ENCODE measurements around the gene DLG4.
A peak's percentile ranks its signal among the peaks of the same experiment; 100 is the strongest.

Gene DLG4

DNA sequence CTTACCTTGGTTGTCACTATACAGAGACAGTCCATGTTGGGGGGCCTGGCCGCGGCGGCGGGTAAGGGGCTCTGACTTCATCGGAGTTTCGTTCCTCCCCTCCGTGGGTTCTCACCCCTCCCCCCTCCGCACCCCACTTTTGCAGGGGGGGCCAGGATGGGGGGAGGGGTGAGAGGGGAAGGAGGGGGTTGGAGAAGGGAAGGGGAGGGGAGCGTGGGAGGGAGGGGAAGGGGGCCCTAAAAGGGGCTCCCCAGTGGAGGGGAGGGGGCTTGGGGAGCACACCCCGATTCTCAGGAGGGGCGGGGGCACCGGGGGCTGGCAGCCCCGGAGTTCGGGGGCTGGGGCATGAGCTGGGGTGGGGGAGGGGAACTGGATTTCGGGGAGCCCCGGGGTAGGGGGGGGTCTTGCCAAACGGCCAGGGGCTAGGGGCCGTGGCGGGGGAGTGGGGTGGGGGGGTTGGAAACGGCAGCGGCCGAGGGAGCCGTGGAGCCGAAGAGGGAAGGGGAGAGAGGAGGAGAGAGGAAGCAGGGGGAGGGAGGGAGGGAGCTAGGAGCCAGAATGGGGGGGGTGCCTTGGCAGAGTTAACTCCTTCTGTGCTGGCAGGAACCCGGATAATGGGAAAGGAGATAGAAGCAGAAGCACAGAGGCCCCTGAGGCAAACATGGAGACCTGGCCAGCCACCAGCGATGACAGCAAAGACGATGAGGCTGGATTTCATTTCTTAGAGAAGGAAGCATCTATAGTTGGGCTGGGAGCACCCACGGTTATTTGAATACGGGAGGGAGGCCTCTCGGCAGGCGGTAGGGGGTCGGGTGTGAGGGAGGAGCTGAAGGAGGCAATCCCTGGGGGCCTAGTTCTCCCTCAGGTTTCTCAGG, 2.3 kb downstream of the DLG4 start:
- H3K9ac ChIP-seq, result peak overlapping the region; percentile 82
- no peaks in the 10 kb centered on the region for H3K27me3 ChIP-seq (ENCODE audit: control insufficient read depth, insufficient read depth, low read length)
- H3K4me1 ChIP-seq, result peaks cover 48% of the 10 kb centered on the region
- H3K27ac ChIP-seq, result peak overlapping the region; percentile 98
- H3K36me3 ChIP-seq (ENCODE audit: control insufficient read depth, insufficient read depth, low read length), result no peaks in the 10 kb centered on the region
- peak overlapping the region; percentile 89 for H3K4me2 ChIP-seq (ENCODE audit: low read length)
- peak overlapping the region; percentile 54 for H3K4me3 ChIP-seq (ENCODE audit: low read depth, low read length)
- no peaks in the 10 kb centered on the region for H3K9me3 ChIP-seq (ENCODE audit: control insufficient read depth, low read length)
- H2AFZ ChIP-seq, result peak overlapping the region; percentile 91
- H3K79me2 ChIP-seq, result peaks cover 10% of the 10 kb centered on the region
- TF ChIP-seq, protein P1, sequence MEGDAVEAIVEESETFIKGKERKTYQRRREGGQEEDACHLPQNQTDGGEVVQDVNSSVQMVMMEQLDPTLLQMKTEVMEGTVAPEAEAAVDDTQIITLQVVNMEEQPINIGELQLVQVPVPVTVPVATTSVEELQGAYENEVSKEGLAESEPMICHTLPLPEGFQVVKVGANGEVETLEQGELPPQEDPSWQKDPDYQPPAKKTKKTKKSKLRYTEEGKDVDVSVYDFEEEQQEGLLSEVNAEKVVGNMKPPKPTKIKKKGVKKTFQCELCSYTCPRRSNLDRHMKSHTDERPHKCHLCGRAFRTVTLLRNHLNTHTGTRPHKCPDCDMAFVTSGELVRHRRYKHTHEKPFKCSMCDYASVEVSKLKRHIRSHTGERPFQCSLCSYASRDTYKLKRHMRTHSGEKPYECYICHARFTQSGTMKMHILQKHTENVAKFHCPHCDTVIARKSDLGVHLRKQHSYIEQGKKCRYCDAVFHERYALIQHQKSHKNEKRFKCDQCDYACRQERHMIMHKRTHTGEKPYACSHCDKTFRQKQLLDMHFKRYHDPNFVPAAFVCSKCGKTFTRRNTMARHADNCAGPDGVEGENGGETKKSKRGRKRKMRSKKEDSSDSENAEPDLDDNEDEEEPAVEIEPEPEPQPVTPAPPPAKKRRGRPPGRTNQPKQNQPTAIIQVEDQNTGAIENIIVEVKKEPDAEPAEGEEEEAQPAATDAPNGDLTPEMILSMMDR (IDR thresholded peaks at IDR 0.05), result no peak

DNA sequence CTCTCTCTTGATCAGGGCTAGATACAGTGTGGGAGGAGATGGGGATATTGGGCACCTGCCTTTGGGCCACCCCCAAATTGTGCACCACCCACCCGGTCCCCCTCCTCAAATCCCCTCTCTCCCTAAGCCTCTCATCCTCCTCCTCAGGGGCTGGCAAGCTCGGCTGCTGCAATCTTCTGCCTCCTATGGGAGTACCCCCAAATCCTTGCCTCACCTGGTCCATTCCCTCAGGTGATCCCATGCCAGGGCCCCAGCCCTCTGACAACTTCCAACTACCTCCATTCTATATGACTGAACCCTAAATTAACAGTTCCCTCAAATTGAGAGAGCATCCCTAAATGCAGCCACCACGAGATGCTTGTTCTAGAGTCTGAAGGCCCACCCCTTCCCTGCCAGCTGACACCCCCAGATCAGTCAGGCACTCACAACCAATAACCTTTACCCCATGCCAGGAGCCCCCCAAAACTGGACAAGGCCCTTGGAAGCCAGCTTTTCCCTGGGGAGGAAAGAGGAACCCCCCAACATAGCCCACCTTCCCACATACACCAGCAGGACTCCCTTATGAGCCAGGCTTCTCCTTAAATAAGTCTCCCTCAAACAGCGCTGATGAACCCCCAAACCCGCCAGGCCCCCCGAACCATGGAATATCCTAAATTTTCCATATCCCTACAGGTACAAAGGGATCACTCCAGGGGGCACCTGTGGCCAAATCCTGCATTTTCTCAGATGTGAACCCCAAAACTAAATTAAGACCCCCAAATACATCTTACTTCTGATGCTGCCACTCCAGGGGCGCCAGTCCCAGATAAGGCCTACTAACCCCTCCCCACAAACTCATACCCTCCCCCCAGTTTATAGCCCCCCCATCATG, 3.2 kb downstream of the DLG4 start:
- H3K27me3 ChIP-seq (ENCODE audit: control insufficient read depth, insufficient read depth, low read length), result no peaks in the 10 kb centered on the region
- no peak overlapping the region for H2AFZ ChIP-seq
- H3K4me3 ChIP-seq (ENCODE audit: low read depth, low read length), result peak overlapping the region; percentile 54
- H3K9me3 ChIP-seq (ENCODE audit: control insufficient read depth, low read length), result no peaks in the 10 kb centered on the region
- peak overlapping the region; percentile 74 for H3K27ac ChIP-seq
- TF ChIP-seq, protein P1 (IDR thresholded peaks at IDR 0.05), result no peak
- H3K9ac ChIP-seq, result peak overlapping the region; percentile 82
- peak overlapping the region; percentile 89 for H3K4me2 ChIP-seq (ENCODE audit: low read length)
- H3K4me1 ChIP-seq, result peaks cover 40% of the 10 kb centered on the region
- no peaks in the 10 kb centered on the region for H3K36me3 ChIP-seq (ENCODE audit: control insufficient read depth, insufficient read depth, low read length)
- peaks cover 14% of the 10 kb centered on the region for H3K79me2 ChIP-seq

DNA sequence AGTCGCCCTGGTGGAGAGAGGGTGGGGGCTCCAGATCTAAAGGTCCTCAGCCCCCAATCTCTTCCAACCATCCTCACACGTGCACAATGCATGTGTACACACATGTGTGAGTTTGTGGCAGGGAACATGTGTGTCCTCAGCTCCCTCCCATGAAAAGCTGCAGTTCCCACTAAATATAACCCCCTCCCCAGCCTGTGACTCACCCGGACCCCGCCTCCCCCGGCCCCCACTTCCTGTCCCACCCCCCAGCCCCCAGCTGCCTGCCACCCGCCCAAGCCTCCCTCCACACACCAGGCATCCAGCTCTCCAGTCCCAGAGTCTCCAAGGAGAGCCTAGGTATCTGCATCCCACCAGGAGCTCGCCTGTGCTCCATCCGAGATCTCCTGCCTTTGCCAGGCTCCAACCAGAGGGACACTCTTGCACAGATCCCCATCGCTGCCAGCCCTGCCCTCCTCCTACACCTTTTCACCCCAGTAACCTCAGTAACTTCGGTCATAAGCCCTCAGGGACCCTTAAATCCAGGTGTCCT, 3.9 kb downstream of the DLG4 start:
- H3K9ac ChIP-seq, result no peak overlapping the region
- H3K4me1 ChIP-seq, result peaks cover 33% of the 10 kb centered on the region
- no peaks in the 10 kb centered on the region for H3K36me3 ChIP-seq (ENCODE audit: control insufficient read depth, insufficient read depth, low read length)
- H3K4me2 ChIP-seq (ENCODE audit: low read length), result peak overlapping the region; percentile 89
- H3K79me2 ChIP-seq, result peaks cover 11% of the 10 kb centered on the region
- peak overlapping the region; percentile 74 for H3K27ac ChIP-seq
- H3K27me3 ChIP-seq (ENCODE audit: control insufficient read depth, insufficient read depth, low read length), result no peaks in the 10 kb centered on the region
- H3K9me3 ChIP-seq (ENCODE audit: control insufficient read depth, low read length), result no peaks in the 10 kb centered on the region
- no peak overlapping the region for H2AFZ ChIP-seq
- TF ChIP-seq, protein P1 (IDR thresholded peaks at IDR 0.05), result no peak
- peak overlapping the region; percentile 54 for H3K4me3 ChIP-seq (ENCODE audit: low read depth, low read length)

DNA sequence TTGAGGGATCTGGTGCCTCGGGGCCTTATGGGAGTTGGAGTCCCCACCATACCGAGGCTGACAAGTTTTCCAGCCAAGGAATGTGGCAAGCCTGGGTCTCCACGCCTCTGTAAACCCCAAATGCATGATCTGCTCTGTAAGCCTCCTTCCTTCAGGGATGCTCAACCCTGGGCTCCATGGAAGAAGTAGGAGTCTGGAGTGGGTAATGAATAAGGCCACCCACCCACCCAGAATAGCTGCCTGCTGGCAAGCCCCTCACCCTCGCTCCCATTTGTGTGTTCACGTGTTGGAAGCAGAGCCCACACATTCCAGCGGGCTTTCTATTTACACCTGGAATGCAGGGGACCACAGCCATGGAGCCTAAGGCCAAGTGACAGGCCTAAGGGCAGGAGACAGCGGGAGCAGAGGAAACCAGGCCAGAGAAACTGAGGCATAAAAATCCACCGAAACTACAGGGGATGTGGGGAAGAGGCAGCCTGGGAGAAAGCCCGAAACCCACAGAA, 4.4 kb downstream of the DLG4 start:
- no peaks in the 10 kb centered on the region for H3K9me3 ChIP-seq (ENCODE audit: control insufficient read depth, low read length)
- no peaks in the 10 kb centered on the region for H3K36me3 ChIP-seq (ENCODE audit: control insufficient read depth, insufficient read depth, low read length)
- H2AFZ ChIP-seq, result no peak overlapping the region
- H3K27me3 ChIP-seq (ENCODE audit: control insufficient read depth, insufficient read depth, low read length), result no peaks in the 10 kb centered on the region
- TF ChIP-seq, protein P1 (IDR thresholded peaks at IDR 0.05), result no peak
- H3K79me2 ChIP-seq, result peaks cover 11% of the 10 kb centered on the region
- no peak overlapping the region for H3K9ac ChIP-seq
- peaks cover 33% of the 10 kb centered on the region for H3K4me1 ChIP-seq
- H3K4me2 ChIP-seq (ENCODE audit: low read length), result peak overlapping the region; percentile 71
- peak overlapping the region; percentile 50 for H3K4me3 ChIP-seq (ENCODE audit: low read depth, low read length)
- peak overlapping the region; percentile 71 for H3K27ac ChIP-seq
